Stimulated activated CD4-positive, alpha-beta T cell treated with anti-CD3 and anti-CD28 coated beads, Interleukin-2, amount 100 ng/mL, for 4 hours (primary cell): ENCODE measurements around the gene AKR1E2.
"Not testable (repeated sequence)": the region's sequence is repeated elsewhere in the genome, so short reads cannot be mapped to it uniquely, and the experiment has no call there.

Experiments used
- DNase-seq: peaks from one replicate; pipeline ENCODE4 v3.0.0-alpha.2; 2020; ENCODE audit warnings: low read depth

AKR1E2 gene

DNA sequence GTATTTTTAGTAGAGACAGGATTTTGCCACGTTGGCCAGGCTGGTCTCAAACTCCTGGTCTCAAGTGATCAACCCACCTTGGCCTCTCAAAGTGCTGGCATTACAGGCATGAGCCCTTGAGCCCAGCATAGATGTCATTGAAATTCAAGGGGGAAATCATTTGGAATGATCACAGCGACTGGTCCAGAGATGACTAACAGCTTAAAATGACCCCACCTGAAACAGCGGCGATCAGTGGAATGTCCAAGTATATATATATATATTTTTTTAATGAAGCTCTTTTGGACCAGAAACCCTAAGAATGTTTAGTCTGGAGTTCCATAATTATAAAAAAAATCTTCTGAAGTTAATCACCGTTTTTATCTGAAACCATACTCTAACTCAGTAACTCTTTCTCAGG, 12.5 kb upstream of the AKR1E2 start:
- DNase-seq: no peak

DNA sequence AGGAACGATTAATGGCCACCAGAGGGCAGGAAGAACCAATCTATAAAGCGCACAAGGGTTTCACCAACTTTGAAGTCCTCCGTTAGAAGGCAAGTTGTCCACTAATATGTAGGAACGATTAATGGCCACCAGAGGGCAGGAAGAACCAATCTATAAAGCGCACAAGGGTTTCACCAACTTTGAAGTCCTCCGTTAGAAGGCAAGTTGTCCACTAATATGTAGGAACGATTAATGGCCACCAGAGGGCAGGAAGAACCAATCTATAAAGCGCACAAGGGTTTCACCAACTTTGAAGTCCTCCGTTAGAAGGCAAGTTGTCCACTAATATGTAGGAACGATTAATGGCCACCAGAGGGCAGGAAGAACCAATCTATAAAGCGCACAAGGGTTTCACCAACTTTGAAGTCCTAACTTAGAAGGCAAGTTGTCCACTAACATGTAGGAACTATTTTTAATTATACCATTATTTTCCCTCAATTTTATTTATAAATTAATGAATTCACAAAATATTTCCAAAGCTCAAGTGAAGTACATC, 10.3 kb upstream of the AKR1E2 start:
- DNase-seq: not testable (repeated sequence)

DNA sequence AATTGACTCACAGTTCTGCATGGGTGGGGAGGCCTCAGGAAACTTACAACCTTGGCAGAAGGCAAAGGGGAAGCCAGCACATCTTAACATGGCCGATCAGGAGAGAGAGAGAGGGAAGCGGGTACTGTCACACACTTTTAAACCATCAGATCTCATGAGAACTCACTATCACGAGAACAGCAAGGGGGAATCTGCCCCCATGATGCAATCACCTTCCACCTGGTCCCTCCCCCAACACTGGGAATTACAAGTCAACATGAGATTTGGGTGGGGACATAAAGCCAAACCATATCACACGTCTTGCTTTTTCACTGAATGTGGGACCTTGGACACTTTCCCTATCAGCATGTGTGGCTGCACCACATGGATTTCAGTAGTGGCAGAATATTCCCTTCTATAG, 9.0 kb upstream of the AKR1E2 start:
- DNase-seq: no peak

DNA sequence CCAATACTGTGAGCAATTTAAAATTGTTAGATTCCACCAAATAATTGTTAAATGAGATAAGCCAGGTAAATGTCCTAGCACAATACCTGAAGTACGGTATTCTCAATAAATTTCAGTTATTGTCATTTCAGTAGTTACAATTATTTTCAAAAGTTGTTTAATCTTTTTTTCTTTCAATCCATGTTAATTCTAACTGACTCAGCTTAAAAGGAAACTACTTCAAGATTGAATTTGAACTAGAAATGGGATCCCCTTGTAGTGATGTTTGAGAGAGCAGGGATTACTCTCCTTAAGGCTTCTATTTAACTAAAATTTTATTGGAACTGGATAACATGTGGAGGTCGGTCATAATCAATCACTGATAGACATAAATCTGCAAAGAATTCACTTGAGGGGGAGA, 6.9 kb upstream of the AKR1E2 start:
- no peak for DNase-seq

DNA sequence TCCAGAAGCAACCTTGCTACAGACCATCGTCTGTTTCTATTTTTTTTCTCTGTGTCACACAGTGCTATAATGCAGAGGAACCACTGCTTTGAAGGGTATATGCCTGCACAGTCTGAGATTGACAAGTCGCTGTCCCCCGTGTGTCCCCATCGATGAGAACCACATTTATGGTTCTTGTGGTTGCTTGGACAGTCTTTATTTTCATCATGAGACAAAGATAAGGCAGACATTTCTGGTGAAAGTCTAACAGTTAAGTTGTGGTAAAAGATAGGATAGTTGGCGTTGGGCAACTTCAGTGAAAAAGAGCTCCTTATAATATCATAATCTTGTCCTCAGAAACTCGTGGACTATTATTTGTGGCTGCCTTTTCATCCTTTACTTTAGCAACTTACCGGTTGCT, 6.3 kb upstream of the AKR1E2 start:
- no peak for DNase-seq

DNA sequence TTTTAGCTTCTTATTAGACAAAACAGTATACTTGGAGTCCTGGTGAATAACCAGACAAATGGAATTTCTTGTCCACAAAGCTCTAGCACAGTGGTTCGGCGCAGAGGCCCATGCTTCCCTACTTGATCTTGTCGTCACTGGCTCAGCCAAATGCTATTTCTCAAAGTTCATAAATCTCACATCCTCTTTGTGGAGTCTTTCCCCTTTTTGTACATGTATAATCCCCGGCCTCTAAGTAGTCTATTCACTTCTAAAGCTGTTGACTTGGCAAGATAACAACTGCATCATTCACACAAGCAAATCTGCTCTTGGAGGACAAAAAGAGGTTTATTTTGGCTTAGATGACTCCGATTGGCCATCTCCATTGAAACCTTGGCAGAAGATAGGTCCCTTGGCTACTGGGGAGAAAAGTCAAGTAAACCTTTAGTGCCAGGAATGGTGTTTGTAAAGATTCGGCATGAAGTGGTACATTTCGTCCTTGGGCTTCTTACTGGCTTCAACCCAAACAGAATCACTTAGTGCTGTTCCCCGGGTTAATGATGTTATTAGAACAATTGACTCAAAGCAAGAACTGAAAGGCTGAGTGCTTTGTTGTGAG, 5.1 kb upstream of the AKR1E2 start:
- DNase-seq: no peak

DNA sequence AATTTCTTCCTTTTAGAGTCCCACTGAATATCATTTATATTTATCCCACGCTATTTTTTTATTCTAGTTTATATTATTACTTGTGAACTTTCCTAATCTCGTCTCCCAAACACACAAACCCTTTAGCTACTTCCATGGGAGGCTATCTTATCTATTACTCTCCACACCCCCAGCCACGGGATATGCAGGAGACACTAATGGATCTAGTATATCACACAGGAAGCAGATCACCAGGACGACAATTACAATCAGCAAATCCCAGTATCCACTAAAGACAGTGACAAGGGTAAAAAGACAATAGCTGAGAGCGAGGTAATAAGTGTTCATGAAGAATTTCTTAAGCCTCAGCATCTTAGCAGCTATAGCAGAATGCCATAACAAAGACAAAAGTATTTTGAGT, 3.8 kb upstream of the AKR1E2 start:
- no peak for DNase-seq

DNA sequence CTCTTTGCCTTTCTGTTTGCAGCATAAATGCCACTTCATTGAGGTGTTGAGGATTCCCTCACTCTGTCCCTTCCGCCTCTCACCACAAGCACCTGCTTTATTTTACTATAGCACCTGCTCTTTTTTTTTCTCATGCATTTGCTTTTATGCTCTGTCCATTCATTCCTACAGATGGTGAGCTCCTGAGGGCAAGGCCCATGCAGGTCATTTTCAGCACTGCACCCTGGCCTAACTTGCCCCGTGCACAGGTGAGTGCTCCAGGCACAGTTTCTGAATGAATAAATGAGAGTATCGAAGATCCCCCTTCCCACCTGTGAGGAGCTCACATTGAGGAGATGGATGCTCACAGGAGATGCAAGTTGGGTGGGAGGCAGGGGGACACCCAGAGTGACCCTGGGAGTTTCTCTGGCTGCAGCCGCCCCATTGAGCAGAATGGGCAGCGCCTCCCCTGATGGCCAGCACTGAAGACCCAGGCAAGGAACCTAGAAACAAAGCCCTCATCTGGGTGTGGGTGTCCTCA, 1.2 kb upstream of the AKR1E2 start:
- DNase-seq: no peak

DNA sequence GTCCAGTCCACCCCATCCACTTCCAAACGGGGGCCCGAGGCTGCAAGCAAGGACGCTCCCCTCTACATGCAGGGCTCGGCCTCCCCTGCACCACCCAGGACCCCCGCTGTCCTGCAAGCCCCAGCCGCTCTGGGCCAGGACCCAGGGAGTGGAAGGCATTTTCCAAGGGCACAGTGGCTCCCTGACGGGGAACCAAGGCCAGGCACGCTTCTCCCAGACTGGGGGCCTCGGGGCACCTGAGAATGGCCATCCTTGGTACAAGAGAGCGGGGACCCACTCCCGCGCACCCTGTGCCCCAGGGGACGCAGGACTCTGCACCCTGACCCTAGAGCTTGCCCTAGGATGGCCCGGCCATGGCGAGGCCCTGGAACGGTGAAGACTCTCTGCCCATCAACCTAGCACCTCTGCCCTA, 545 bp upstream of the AKR1E2 start:
- no peak for DNase-seq

DNA sequence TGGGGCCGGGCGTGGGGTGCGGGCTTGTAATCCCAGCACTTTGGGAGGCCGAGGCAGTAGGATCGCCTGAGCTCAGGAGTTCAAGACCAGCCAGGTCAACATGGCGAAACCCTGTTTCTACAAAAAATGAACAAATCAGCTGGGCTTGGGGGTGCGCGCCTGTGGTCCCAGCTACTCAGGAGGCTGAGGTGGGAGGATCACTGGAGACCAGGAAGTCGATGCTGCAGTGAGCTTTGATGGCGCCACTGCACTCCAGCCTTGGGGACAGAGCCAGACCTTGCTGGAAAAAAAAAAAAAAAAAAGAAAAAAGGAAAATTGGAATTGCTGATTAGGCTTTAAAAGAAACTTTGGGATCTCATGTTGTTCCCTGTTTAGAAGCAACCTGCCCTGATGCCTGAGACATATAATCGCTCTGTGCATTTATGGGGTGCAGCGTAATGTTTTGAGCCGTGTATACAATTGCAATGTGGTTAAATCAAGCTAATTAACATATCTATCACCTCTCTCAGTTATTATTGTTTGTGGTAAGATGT, 851 bp downstream of the AKR1E2 start:
- no peak for DNase-seq

DNA sequence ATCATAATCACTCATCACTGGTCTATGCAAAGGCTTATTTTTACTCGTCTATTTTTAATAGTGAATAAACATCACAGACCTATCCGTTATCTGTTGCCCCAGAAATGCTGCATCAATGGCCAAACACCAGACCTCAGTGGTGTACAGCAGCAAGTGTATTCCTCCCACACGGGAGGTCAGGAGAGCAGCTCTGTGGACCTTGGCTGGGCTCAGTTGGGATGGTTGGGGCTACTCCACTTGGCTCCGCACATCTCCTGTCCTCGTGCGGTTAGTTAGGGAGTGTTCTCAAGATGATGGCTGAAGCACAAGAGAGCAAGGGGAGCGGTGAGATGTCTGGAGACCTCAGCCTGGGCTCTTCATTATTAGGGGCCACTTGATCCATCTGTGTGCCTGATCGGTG, 2.0 kb downstream of the AKR1E2 start:
- no peak for DNase-seq

DNA sequence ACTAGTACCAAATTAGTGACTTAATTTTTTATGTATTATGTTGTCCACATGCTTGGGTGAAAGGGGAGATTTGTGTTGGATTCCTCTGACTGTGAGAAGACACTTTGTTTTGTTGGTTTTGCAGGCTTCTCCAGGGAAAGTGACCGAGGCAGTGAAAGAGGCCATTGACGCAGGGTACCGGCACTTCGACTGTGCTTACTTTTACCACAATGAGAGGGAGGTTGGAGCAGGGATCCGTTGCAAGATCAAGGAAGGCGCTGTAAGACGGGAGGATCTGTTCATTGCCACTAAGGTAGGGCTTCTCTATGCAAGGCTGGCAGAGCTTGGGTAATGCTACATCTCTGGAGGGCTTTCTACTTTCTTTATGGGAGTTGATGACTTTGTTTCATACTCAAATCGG, 4.5 kb downstream of the AKR1E2 start:
- DNase-seq: no peak

DNA sequence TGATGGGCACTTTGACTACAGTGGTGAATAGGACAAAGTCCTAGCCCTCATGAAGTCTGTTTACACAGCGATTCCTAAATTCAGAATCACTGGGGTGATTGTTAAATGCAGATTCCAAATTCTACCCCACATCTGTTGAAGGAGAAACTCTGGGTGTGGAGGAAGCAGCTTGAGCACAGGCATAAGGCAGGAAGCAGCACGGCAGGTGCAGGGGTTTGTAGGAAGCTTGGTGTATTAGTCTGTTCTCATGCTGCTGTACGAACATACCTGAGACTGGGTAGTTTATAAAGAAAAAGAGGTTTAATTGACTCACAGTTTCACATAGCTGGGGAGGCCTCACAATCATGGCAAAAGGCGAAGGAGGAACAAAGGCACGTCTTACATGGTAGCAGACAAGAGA, 5.1 kb downstream of the AKR1E2 start:
- no peak for DNase-seq

DNA sequence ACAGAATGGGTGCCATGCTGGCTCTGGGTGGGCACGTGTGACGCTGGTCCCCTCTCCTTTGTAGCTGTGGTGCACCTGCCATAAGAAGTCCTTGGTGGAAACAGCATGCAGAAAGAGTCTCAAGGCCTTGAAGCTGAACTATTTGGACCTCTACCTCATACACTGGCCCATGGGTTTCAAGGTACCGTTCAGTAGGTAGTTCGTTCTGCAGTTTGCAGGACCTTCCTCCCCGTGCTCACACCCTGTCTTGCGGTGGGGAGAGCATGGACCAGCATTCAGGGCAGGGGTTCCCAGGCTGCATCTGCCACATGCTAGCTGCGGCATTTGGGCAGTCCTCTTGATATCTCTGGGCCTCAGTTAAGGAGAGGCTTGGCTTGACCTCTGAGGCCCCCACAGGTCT, 7.3 kb downstream of the AKR1E2 start:
- no peak for DNase-seq

DNA sequence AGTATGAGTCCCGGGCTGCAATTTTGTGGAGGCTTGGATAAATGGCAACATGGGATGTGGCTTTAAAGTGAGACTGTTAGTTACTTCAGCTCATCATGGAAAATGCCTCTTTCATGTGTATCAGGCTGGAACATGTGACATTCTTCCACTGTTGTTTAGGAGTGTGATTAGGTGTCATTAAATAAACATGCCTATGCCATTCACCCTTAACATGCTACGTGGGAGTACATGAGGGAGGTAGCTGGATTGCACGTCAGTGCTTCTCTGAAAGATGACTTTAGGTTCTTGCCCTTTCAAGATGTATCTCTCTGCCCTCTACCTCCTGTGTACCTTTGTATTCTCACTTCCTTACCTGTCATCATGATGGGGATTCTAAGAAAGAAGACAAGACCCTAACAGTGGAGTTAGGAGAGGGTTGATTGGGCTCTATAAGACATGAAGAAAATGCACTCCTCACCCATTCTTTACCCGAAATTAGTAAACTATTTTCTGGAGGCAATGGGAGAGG, 8.9 kb downstream of the AKR1E2 start:
- no peak for DNase-seq

DNA sequence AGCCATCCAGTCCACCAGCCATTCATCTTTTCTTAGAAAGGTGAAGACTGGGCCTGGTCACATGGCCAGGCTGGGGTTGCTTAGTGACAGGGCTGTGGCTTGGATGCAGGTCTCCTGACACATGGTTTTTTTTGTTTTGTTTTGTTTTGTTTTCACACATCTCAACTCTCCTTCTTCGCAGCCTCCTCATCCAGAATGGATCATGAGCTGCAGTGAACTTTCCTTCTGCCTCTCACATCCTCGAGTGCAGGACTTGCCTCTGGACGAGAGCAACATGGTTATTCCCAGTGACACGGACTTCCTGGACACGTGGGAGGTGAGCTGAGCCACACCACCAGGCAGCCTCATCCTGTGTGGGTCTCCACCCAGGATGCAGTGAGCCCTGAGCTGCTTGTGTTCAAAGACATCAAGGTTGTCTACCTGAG, 9.5 kb downstream of the AKR1E2 start:
- no peak for DNase-seq

DNA sequence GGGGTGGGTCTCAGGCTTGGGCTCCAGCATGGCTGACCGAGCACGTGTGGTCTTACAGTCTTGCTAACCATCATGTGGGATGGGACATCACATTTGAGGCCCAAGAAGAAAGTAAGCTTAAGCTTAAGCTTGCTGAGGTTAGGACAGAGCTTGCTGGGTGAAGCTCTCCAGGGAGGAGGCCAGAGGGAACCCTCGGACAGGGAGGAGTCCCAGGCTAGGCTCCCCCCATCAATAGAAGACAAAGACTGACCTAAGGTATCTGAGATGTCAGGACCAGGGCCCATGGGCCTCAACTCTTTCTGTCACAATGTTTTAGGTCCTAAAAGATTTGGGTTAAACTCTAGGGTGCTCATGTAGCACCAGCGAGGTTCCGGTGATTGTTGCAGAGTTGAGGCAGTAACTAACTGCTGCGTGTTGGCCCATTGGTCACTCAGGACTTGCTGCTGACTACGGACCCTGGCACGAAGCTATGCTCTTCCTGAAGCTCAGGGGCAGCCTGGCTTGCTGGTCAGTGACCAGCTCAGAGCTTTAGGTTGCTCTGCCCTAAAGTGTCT, 10.5 kb downstream of the AKR1E2 start:
- no peak for DNase-seq

DNA sequence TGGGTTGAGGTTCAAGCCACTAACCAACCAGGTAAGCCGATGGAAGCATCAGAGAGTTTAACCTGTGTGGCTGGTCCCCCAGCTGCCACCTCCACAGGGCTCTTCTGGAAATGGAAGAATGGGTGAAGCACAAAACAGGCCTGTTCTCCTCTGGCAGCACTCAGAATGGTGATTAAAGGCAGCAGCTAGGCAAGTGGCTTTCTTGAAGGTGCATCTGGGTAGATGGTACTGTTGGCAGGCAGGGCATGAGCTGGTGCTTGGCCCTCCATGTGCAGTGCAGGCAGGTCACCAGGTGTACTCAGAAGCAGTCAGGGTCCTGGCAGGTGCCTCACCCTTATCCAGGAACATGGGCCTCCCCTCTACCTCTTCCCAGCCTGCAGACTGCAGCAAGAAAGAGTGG, 11.5 kb downstream of the AKR1E2 start:
- no peak for DNase-seq

DNA sequence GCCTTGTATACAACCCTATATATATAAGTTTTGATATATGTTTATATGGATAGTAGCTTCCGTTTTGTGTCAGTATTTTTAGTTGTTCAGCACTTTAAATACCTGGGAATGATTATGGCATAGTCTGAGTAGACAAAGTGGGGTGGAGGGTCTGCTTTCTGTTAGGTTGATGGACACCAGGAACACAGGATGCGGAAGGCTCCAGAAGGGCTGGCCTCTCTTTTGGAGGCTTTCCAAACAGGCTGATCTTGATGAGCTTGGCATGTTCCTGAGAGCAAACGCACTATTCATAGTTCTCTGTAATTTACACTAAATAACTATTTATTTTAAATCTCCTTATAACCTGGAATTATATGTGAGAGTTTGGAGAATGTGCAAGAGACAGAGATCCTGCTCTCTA, 12.7 kb downstream of the AKR1E2 start:
- DNase-seq: no peak

DNA sequence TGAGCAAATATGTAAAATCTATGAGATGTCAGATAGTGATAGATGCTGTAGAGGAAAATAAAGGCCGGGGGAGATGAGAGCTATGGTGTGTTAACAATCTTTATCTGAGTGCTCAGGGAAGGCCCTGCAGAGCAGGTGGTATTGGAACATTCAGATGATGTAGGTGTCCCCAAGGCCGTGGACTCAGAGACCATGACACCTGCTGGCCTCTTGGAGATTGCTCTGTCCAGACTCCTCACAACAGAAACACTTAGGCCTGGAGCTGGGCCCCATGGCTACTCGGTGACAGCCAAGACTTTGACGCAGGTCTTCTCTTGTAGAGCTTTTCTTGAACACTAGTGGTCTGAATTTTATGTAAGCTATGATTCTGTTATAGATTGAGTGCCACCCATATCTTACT, 13.3 kb downstream of the AKR1E2 start:
- DNase-seq: no peak

DNA sequence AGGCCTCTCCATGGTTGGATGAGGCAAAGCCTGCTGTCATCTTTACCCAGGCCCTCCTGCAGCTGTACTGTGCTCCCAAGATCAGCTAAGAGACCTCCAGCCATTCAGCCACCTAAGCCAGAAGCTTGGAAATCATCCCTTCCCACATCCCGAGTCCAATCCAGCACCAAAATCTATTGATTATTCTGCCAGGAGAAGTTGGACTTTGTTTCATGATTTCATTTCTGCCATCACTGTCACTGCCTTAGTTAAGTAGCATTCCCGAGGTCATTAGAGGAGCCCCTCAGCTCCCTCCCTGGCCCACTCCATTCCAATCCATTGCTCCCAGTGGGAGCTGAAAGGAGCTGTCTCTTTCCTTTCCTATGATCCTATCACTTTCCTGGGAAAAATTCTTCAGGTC, 14.1 kb downstream of the AKR1E2 start:
- no peak for DNase-seq

DNA sequence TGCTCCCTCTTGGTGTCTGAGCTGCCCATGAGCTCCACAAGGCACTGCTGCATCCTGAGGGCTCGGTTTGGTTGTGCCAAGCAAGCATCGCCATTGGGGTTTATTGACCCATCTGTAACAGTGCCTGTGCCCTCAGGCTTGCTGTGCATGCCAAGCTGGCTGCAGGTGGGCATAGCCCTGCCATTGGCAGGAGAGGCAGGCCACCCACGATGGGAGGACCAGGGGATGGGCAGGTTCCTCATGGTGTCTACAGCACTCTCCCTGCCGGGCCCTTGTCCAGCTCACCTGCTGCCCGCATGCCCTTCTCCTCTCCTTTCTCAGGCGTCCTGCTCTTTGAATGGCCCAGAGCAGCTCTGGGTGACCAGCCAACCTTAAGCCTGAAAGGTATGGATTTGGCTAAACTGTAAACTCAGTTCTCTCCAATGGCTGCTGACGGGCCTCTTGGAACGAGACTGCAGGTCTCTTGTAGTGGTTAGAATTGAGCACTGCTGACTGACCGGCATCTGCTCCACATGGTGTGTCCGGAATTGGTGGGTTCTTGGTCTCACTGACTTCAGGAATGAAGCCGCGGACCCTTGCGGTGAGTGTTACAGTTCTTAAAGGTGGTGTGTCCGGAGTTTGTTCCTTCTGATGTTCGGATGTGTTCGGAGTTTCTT, 17.6 kb downstream of the AKR1E2 start:
- no peak for DNase-seq

DNA sequence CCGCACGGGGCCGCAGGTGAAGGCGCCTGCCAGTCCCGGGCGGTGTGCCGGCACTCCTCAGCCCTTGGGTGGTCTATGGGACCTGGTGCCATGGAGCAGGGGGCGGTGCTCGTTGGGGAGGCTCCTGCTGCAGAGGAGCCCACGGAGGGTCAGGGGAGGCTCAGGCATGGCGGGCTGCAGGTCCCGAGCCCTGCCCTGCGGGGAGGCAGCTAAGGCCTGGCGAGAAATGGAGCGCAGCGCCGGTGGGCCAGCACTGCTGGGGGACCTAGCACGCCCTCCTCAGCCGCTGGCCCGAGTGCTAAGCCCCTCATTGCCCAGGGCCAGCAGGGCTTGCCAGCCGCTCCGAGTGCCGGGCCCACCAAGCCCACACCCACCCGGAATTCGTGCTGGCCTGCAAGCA, 18.9 kb downstream of the AKR1E2 start:
- no peak for DNase-seq
